ENCODE measurements around the gene PDE4A. TPM values are rescaled to one million over a fixed set of nuclear protein-coding genes. Genes with fewer than 3 reads are reported as not detected.

PDE4A gene
- total and polyA plus RNA-seq, 2 of the 8 experiments (the other 6 are each of a cell fraction or from before 2014, with no cell fraction given), result 2.0 to 4.4 TPM

DNA sequence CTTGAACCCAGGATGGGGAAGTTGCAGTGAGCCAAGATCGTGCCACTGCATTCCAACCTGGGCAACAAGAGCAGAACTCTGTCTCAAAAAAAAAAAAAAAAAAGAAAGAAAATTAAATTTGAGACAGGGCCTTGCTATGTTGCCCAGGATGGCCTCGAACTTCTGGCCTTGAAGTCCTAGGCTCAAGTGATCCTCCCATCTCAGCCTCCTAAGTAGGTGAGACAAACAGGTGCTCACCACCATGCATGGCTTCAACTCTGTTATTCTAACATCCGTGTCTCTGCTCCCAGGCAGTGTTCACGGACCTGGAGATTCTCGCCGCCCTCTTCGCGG is 40.3 kb downstream of the PDE4A start:
- CTCF ChIA-PET (ENCODE audit: partially characterized antibody), result interaction anchor here (2.3 kb wide), 1 partner anchor 18 kb away, joined by 9 read pairs; no protein-coding TSS in a partner anchor
- no peak overlapping the region for H2AFZ ChIP-seq (ENCODE audit: low read length)

More for the DNA sequence above, 40.3 kb downstream of the PDE4A start:
- peaks cover 0 to 7% (median 2%) of the 10 kb centered on the region in 4 experiments; a peak in 6 of 7 replicates for H3K4me1 ChIP-seq (replicated peaks in 1 of 4; ENCODE audit: control insufficient read depth in 3 of 4, insufficient read depth in 4 of 4, low read length in 3 of 4)
- H3K27ac ChIP-seq (ENCODE audit: low read depth, low read length), result no peak overlapping the region
- H3K23me2 ChIP-seq (ENCODE audit: low read depth, low read length), result peaks cover 6% of the 10 kb centered on the region; the same call in 1 of the 2 replicates
- TF ChIP-seq POLR2A (IDR thresholded peaks at IDR 0.05; ENCODE audit: control extremely low read depth in 1 of 2, low read depth in 2 of 2, low read length in 2 of 2), result no peak
- TF ChIP-seq KDM1A (IDR thresholded peaks at IDR 0.05; ENCODE audit: borderline replicate concordance, low read length), result peak; percentile 44; the same call in 1 of the 2 replicates
- peaks cover 0 to 5% (median 2%) of the 10 kb centered on the region in 4 experiments; a peak in 4 of 7 replicates for H3K27me3 ChIP-seq (replicated peaks in 1 of 4; ENCODE audit: control insufficient read depth in 3 of 4, extremely low read depth in 1 of 4, insufficient read depth in 3 of 4, low read length in 3 of 4)
- H3K79me1 ChIP-seq (ENCODE audit: low read depth, low read length), result no peaks in the 10 kb centered on the region
- no peak overlapping the region; a peak in 1 of 8 replicates for H3K4me3 ChIP-seq (ENCODE audit: extremely low read depth in 1 of 4, insufficient read depth in 2 of 4, low read depth in 3 of 4, low read length in 4 of 4)
- H3K4me2 ChIP-seq (ENCODE audit: insufficient read depth in 1 of 2, low read depth in 2 of 2, low read length in 2 of 2), result peak overlapping the region; percentile 24 to 88; a peak in 3 of 4 replicates
- H3K14ac ChIP-seq (ENCODE audit: insufficient read length), result no peak overlapping the region
- H3K36me3 ChIP-seq (ENCODE audit: control insufficient read depth in 2 of 4, insufficient read depth in 4 of 4, low read length in 3 of 4), result no peaks in the 10 kb centered on the region; a peak in 1 of 8 replicates
- no peak overlapping the region for H2AK5ac ChIP-seq (ENCODE audit: low read depth, low read length)
- no peak overlapping the region for H2BK20ac ChIP-seq (ENCODE audit: low read length)
- FAIRE-seq (no peak), DNase-seq (ENCODE audit: low read depth in 1 of 2, low spot score in 2 of 2) (no peak)
- H4K20me1 ChIP-seq (replicated peaks in 1 of 2; ENCODE audit: control insufficient read depth in 1 of 2, insufficient read depth in 2 of 2, low read length in 2 of 2), result no peaks in the 10 kb centered on the region
- no peak overlapping the region for H4K5ac ChIP-seq (ENCODE audit: insufficient read length, low read depth, low read length)
- no peaks in the 10 kb centered on the region for H3K79me2 ChIP-seq (ENCODE audit: control insufficient read depth in 1 of 2, insufficient read depth in 2 of 2, low read length in 2 of 2)
- WGBS, 2 experiments (ENCODE audit: extremely low coverage in 1 of 2, insufficient coverage in 1 of 2, insufficient read length in 1 of 2, insufficient replicate concordance in 2 of 2, low coverage in 1 of 2, low lambda C conversion rate in 2 of 2, missing lambda C conversion rate in 1 of 2), result 39% methylated on average over 8 of the region's 8 CpGs; no CpG with 5 or more reads in 1 of the 2 experiments
- POLR2A ChIA-PET (ENCODE audit: partially characterized antibody), result interaction anchor here (0.6 kb wide), 1 partner anchor 10 kb away, joined by 3 read pairs; no protein-coding TSS in a partner anchor
- no peak overlapping the region for H4K91ac ChIP-seq (replicated peaks; ENCODE audit: insufficient read length, low read length)
- no peak overlapping the region for H2BK12ac ChIP-seq (ENCODE audit: low read depth, low read length)
- no peak overlapping the region for H3K23ac ChIP-seq (ENCODE audit: insufficient read length)
- no peak overlapping the region; the same call in 1 of the 2 replicates for H4K8ac ChIP-seq (ENCODE audit: extremely low read depth, insufficient read depth, low read length)
- no peak overlapping the region for H2BK15ac ChIP-seq (ENCODE audit: low read length)
- no peak overlapping the region for H3K18ac ChIP-seq (ENCODE audit: extremely low read depth, low read length)
- no peak overlapping the region for H3K9ac ChIP-seq (replicated peaks in 1 of 4; ENCODE audit: extremely low read depth in 1 of 4, low read depth in 3 of 4, low read length in 3 of 4)
- H2BK5ac ChIP-seq (ENCODE audit: low read depth, low read length), result no peak overlapping the region
- H3K4ac ChIP-seq (replicated peaks; ENCODE audit: insufficient read length, low read depth, low read length), result no peak overlapping the region
- H3K56ac ChIP-seq (replicated peaks; ENCODE audit: insufficient read length, low read depth, low read length), result no peak overlapping the region
- H3K9me3 ChIP-seq (ENCODE audit: insufficient read depth in 2 of 2, low read depth in 1 of 2, low read length in 1 of 2), result no peaks in the 10 kb centered on the region
- no peak overlapping the region for H2BK120ac ChIP-seq (replicated peaks; ENCODE audit: low read depth, low read length)

All from H1 (cell line).